ENCODE measurements around the gene UPP1. TPM values are rescaled to one million over a fixed set of nuclear protein-coding genes. Genes with fewer than 3 reads are reported as not detected.
A peak's percentile ranks its signal among the peaks of the same experiment; 100 is the strongest.

The UPP1 gene
- total and polyA plus RNA-seq, 2 of the 13 experiments (the other 11 are each of a cell fraction or from before 2014, with no cell fraction given) = 5.7 to 9.8 TPM

GRCh38 chr7:48089046-48090003, at the start of gene UPP1 (continued):
- TF ChIP-seq DZIP1 (CRISPR knock-in tag; IDR thresholded peaks at IDR 0.05) (peak; percentile 69; the same call in 1 of the 2 replicates), CERS6 (CRISPR knock-in tag; IDR thresholded peaks at IDR 0.05) (0 out of 2 replicates have a peak, but pooled peaks have one; percentile 34), HDAC1 (CRISPR knock-in tag; IDR thresholded peaks at IDR 0.05) (peak; percentile 68), KAT7 (CRISPR knock-in tag; IDR thresholded peaks at IDR 0.05; ENCODE audit: borderline replicate concordance) (peak; percentile 35; the same call in 1 of the 2 replicates), EED (CRISPR knock-in tag; IDR thresholded peaks at IDR 0.05) (0 out of 2 replicates have a peak, but pooled peaks have one; percentile 35), DR1 (CRISPR knock-in tag; IDR thresholded peaks at IDR 0.05) (peak; percentile 51; the same call in 1 of the 2 replicates), ZFP91 (CRISPR knock-in tag; IDR thresholded peaks at IDR 0.05; ENCODE audit: borderline replicate concordance) (peak; percentile 4; the same call in 1 of the 2 replicates), ZNF607 (CRISPR knock-in tag; IDR thresholded peaks at IDR 0.05; ENCODE audit: borderline replicate concordance) (0 out of 2 replicates have a peak, but pooled peaks have one; percentile 51), ZNF256 (CRISPR knock-in tag; conservative IDR thresholded peaks at IDR 0.05) (peak; percentile 45; the same call in 1 of the 2 replicates), PATZ1 (CRISPR knock-in tag; IDR thresholded peaks at IDR 0.05) (peak; percentile 66; the same call in 1 of the 2 replicates), IRX3 (CRISPR knock-in tag; IDR thresholded peaks at IDR 0.05; ENCODE audit: borderline replicate concordance, low read depth) (peak; percentile 28; the same call in 1 of the 2 replicates), ZNF724P (CRISPR knock-in tag; IDR thresholded peaks at IDR 0.05; ENCODE audit: borderline replicate concordance) (peak; percentile 88; the same call in 1 of the 2 replicates), FOXO1 (CRISPR knock-in tag; IDR thresholded peaks at IDR 0.05) (no peak), U2AF1 (optimal IDR thresholded peaks at IDR 0.05; ENCODE audit: low read depth, low read length) (peak; percentile 65), ZFY (CRISPR knock-in tag; IDR thresholded peaks at IDR 0.05) (peak; percentile 81), RARA (CRISPR knock-in tag; IDR thresholded peaks at IDR 0.05) (0 out of 2 replicates have a peak, but pooled peaks have one; percentile 12), ARNT2 (CRISPR knock-in tag; IDR thresholded peaks at IDR 0.05; ENCODE audit: low read depth) (peak; percentile 62; the same call in 1 of the 2 replicates), ASH2L (IDR thresholded peaks at IDR 0.05; ENCODE audit: insufficient read length, low read depth, low read length) (peak; percentile 42), POLR2A (IDR thresholded peaks at IDR 0.05; ENCODE audit: insufficient read depth in 1 of 2, low read depth in 2 of 2, low read length in 2 of 2) (peak in 1 of 2 experiments; percentile 26; a peak in 1 of 4 replicates)

Data from HepG2 (cell line).